ENCODE data around the gene MAPK11. TPM values are rescaled to one million over a fixed set of nuclear protein-coding genes. Genes with fewer than 3 reads are reported as not detected.
A peak's percentile ranks its signal among the peaks of the same experiment; 100 is the strongest.

Gene MAPK11
- total and polyA plus RNA-seq, 9 of the 15 experiments (the other 6 are each of a cell fraction or from before 2014, with no cell fraction given): 0.06 to 14.6 (median 5.3) TPM

DNA sequence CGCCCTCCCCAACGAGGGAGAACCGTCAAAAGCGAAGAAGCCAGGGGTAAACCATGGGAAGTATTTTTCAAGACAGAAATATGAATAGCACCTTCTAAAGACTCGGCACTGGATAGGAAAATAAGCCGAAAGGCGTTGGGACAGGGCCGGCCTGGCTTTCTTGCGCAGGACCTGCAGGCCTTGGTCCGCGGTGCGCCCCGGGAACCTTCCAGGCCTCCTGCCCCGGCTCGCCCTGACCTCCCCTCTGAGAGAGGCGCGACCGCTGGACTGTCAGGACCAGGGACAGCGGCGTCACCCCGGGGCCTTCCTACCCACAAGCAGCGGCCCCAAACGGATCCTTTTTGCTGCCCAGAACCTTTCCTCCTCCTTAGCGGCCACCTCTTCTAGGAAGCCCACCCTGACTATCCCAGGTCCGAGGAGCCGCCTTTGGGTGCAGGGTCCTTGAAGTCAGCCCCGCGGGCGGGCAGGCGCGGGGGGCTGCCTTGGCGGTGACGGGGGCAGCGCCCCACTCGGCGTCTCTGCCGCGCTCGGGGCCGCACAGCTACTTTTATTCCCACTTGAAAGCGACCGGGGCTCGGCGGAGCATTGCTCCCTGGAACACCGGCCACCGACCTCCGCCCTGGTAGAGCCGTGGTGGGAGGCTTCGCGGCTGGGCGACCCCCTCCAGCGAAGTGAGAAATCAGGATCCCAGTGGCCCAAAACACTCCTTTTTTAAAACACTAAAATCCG is 650 bp upstream of the MAPK11 start (continued):
- TF ChIP-seq PCBP2 (IDR thresholded peaks at IDR 0.05; ENCODE audit: low read depth, low read length, poor library complexity, severe bottlenecking) (no peak), ZFP91 (CRISPR knock-in tag; IDR thresholded peaks at IDR 0.05) (no peak), NR2F6 (CRISPR knock-in tag; IDR thresholded peaks at IDR 0.05) (no peak), PRMT5 (CRISPR knock-in tag; IDR thresholded peaks at IDR 0.05) (0 out of 2 replicates have a peak, but pooled peaks have one; percentile 69), MCM2 (IDR thresholded peaks at IDR 0.05; ENCODE audit: low read depth) (no peak), ZNF3 (CRISPR knock-in tag; IDR thresholded peaks at IDR 0.05) (no peak), BRD4 (IDR thresholded peaks at IDR 0.05) (no peak), ZNF274 (IDR thresholded peaks at IDR 0.05; ENCODE audit: borderline replicate concordance, low read depth, low read length) (no peak), MAZ (CRISPR knock-in tag; conservative IDR thresholded peaks at IDR 0.05 in 1 of 2, IDR thresholded peaks at IDR 0.05 in 1 of 2) (peak; percentile 25 to 83; a peak in 3 of 4 replicates), OTX1 (CRISPR knock-in tag; IDR thresholded peaks at IDR 0.05) (no peak), ZBTB7A (IDR thresholded peaks at IDR 0.05; ENCODE audit: borderline replicate concordance, control insufficient read depth, low read depth, low read length) (peak; percentile 44; the same call in 1 of the 2 replicates), TAF1 (IDR thresholded peaks at IDR 0.05; ENCODE audit: control insufficient read depth, extremely low read depth, insufficient read depth, low read length, severe bottlenecking) (no peak), EHMT2 (IDR thresholded peaks at IDR 0.05) (peak; percentile 94), ZNF551 (CRISPR knock-in tag; IDR thresholded peaks at IDR 0.05) (no peak)
- TF ChIP-seq, protein P1, sequence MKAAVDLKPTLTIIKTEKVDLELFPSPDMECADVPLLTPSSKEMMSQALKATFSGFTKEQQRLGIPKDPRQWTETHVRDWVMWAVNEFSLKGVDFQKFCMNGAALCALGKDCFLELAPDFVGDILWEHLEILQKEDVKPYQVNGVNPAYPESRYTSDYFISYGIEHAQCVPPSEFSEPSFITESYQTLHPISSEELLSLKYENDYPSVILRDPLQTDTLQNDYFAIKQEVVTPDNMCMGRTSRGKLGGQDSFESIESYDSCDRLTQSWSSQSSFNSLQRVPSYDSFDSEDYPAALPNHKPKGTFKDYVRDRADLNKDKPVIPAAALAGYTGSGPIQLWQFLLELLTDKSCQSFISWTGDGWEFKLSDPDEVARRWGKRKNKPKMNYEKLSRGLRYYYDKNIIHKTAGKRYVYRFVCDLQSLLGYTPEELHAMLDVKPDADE (conservative IDR thresholded peaks at IDR 0.05; ENCODE audit: control insufficient read depth, low read depth, low read length): 0 out of 2 replicates have a peak, but pooled peaks have one; percentile 48
- TF ChIP-seq, protein P2, sequence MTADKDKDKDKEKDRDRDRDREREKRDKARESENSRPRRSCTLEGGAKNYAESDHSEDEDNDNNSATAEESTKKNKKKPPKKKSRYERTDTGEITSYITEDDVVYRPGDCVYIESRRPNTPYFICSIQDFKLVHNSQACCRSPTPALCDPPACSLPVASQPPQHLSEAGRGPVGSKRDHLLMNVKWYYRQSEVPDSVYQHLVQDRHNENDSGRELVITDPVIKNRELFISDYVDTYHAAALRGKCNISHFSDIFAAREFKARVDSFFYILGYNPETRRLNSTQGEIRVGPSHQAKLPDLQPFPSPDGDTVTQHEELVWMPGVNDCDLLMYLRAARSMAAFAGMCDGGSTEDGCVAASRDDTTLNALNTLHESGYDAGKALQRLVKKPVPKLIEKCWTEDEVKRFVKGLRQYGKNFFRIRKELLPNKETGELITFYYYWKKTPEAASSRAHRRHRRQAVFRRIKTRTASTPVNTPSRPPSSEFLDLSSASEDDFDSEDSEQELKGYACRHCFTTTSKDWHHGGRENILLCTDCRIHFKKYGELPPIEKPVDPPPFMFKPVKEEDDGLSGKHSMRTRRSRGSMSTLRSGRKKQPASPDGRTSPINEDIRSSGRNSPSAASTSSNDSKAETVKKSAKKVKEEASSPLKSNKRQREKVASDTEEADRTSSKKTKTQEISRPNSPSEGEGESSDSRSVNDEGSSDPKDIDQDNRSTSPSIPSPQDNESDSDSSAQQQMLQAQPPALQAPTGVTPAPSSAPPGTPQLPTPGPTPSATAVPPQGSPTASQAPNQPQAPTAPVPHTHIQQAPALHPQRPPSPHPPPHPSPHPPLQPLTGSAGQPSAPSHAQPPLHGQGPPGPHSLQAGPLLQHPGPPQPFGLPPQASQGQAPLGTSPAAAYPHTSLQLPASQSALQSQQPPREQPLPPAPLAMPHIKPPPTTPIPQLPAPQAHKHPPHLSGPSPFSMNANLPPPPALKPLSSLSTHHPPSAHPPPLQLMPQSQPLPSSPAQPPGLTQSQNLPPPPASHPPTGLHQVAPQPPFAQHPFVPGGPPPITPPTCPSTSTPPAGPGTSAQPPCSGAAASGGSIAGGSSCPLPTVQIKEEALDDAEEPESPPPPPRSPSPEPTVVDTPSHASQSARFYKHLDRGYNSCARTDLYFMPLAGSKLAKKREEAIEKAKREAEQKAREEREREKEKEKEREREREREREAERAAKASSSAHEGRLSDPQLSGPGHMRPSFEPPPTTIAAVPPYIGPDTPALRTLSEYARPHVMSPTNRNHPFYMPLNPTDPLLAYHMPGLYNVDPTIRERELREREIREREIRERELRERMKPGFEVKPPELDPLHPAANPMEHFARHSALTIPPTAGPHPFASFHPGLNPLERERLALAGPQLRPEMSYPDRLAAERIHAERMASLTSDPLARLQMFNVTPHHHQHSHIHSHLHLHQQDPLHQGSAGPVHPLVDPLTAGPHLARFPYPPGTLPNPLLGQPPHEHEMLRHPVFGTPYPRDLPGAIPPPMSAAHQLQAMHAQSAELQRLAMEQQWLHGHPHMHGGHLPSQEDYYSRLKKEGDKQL (CRISPR knock-in tag; IDR thresholded peaks at IDR 0.05; ENCODE audit: borderline replicate concordance): no peak
- TF ChIP-seq, protein P3, sequence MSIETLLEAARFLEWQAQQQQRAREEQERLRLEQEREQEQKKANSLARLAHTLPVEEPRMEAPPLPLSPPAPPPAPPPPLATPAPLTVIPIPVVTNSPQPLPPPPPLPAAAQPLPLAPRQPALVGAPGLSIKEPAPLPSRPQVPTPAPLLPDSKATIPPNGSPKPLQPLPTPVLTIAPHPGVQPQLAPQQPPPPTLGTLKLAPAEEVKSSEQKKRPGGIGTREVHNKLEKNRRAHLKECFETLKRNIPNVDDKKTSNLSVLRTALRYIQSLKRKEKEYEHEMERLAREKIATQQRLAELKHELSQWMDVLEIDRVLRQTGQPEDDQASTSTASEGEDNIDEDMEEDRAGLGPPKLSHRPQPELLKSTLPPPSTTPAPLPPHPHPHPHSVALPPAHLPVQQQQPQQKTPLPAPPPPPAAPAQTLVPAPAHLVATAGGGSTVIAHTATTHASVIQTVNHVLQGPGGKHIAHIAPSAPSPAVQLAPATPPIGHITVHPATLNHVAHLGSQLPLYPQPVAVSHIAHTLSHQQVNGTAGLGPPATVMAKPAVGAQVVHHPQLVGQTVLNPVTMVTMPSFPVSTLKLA (conservative IDR thresholded peaks at IDR 0.05): peak; percentile 55 to 71; a peak in 3 of 4 replicates

Data from K562 (cell line).